Measurements from ENCODE around the gene PIK3R3. TPM values are rescaled to one million over a fixed set of nuclear protein-coding genes. Genes with fewer than 3 reads are reported as not detected.

PIK3R3 gene
- total RNA-seq, 1 experiment from 2014 or later, result 11.6 TPM

Small RNAs within 50 kb of the gene (small RNA-seq; reads per million reads assigned to genes)
- 0 to 0.05 reads per million in 2 experiments for gene AL358075.3
- 0 reads per million in 2 experiments for gene AL672043.1

Other genes with a start within 250 kb of the PIK3R3 start
- not detected in 2 replicates for gene TSPAN1, start 42.5 kb upstream of the PIK3R3 start, total RNA-seq (2014; rRNA removed; shearing (Covaris generic))
- not detected in 2 replicates for gene P3R3URF, start 43.9 kb upstream of the PIK3R3 start, total RNA-seq (2014; rRNA removed; shearing (Covaris generic))
- gene POMGNT1, start 65.8 kb upstream of the PIK3R3 start, total RNA-seq (2014; rRNA removed; shearing (Covaris generic)), result 120 and 125 TPM in 2 replicates
- gene LURAP1, start 70.7 kb upstream of the PIK3R3 start, total RNA-seq (2014; rRNA removed; shearing (Covaris generic)), result 6.3 and 7.0 TPM in 2 replicates
- gene RAD54L, start 115.1 kb upstream of the PIK3R3 start, total RNA-seq (2014; rRNA removed; shearing (Covaris generic)), result 3.3 TPM in 2 replicates
- gene LRRC41, start 171.0 kb upstream of the PIK3R3 start, total RNA-seq (2014; rRNA removed; shearing (Covaris generic)), result 36.9 and 42.8 TPM in 2 replicates
- 653 and 801 TPM in 2 replicates for gene UQCRH, start 171.1 kb upstream of the PIK3R3 start, total RNA-seq (2014; rRNA removed; shearing (Covaris generic))
- gene NSUN4, start 208.2 kb upstream of the PIK3R3 start, total RNA-seq (2014; rRNA removed; shearing (Covaris generic)), result 8.7 and 10.2 TPM in 2 replicates